Prostate gland (tissue), 2 donors: ENCODE measurements around the gene VPS37C. TPM values are rescaled to one million over a fixed set of nuclear protein-coding genes. Genes with fewer than 3 reads are reported as not detected.

ENCODE experiments used
- DNase-seq: peaks from one replicate; pipeline ENCODE4 v3.0.0-alpha.2; 2019; ENCODE audit warnings: low spot score
- H3K27ac ChIP-seq, 2 donors: fragments of 200-600 bp; sonication (generic); 2 replicates each; pipeline ENCODE4 v1.5.1; 2017 to 2019
- H3K27me3 ChIP-seq: fragments of 200-600 bp; sonication (generic); replicated peaks from 2 replicates; pipeline ENCODE4 v1.5.1; 2019; ENCODE audit not compliant: insufficient read depth
- H3K36me3 ChIP-seq, 2 donors: fragments of 200-600 bp; sonication (generic); 1 replicate in 1 of 2; 2 replicates in 1 of 2; pipeline versions ENCODE4 v1.5.1 to v1.8.1; 2017 to 2019
- H3K4me1 ChIP-seq: fragments of 200-600 bp; sonication (generic); replicated peaks from 2 replicates; pipeline ENCODE4 v1.5.1; 2019
- H3K4me3 ChIP-seq, 2 donors: fragments of 200-600 bp; sonication (generic); 2 replicates each; pipeline ENCODE4 v1.5.1; 2017 to 2019
- H3K9me3 ChIP-seq: fragments of 200-600 bp; sonication (generic); 2 replicates; pipeline ENCODE4 v1.5.1; 2017
- CTCF ChIP-seq, 4 experiments: fragments of 200-600 bp in 2 of 4; fragments of 450-650 bp in 2 of 4; sonication (generic) in 2 of 4; IDR thresholded peaks; 1 replicate in 3 of 4; 2 replicates in 1 of 4; pipeline ENCODE4 v1.5.1; 2016 to 2019; ENCODE audit warnings: antibody characterized with exemption in 4 of 4, mild to moderate bottlenecking in 2 of 4, moderate library complexity in 2 of 4
- POLR2A ChIP-seq: fragments of 450-650 bp; IDR thresholded peaks from one replicate; pipeline ENCODE4 v1.6.1; 2016; ENCODE audit warnings: antibody characterized with exemption, mild to moderate bottlenecking
- POLR2AphosphoS5 ChIP-seq: sonication (generic); formaldehyde crosslinking; IDR thresholded peaks from one replicate; pipeline ENCODE4 v1.6.1; 2017; ENCODE audit warnings: antibody characterized with exemption
- WGBS: methylation state at CpG from one replicate; pipeline ENCODE4 v1.1.5; 2018; 5-methylcytosine and 5-hydroxymethylcytosine counted together
- intact Hi-C: fragments of 100-400 bp; cut with DNase I; formaldehyde crosslinking; loops from one replicate; pipeline ENCODE4 v1.14.2; 2022
- total RNA-seq, 2 donors: library from RNA; depleted of rRNA; stranded (reverse); fragments of >200 nt; gene quantifications; one replicate each; pipeline ENCODE4 v1.1.0, GENCODE V29; 2016

VPS37C gene
- total RNA-seq, 2 donors from 2014 or later, result 32.2 to 38.8 TPM

- intact Hi-C loops, result no loop called here
- H3K9me3 ChIP-seq, result no peaks in the 10 kb centered on the region
- no peaks in the 10 kb centered on the region for H3K27me3 ChIP-seq
- no peak overlapping the region for H3K27ac ChIP-seq
- no peak for DNase-seq
- no peak for TF ChIP-seq POLR2AphosphoS5
- TF ChIP-seq CTCF (IDR thresholded peaks at IDR 0.05), result no peak
- no peak for TF ChIP-seq POLR2A
- WGBS, result 30% methylated on average over 12 of the region's 12 CpGs
- H3K4me1 ChIP-seq, result no peaks in the 10 kb centered on the region
- no peak overlapping the region for H3K4me3 ChIP-seq
- H3K36me3 ChIP-seq, result no peaks in the 10 kb centered on the region
Observed at GRCh38 chr11:61193596-61193995, 32.4 kb upstream of the VPS37C start.

DNA sequence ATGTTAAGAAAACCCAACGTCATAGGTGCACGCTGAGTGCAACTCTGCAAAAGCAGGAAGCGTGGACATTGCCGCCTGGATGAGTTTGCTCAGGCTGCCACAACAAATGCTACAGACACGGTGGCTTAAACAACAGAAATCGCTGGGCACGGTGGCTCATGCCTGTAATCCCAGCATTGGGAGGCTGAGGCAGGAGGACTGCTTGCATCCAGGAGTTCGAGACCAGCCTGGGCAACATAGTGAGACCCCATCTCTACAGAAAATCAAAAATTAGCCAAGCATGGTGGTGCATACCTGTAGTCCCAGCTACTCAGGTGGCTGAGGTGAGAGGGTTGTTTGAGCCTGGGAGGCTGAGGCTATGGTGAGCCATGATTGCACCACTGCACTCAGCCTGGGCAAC, 28.7 kb upstream of the VPS37C start:
- Histone ChIP-seq H3K27me3 (no peaks in the 10 kb centered on the region), H3K4me3 (no peak overlapping the region), H3K9me3 (no peaks in the 10 kb centered on the region), H3K4me1 (no peaks in the 10 kb centered on the region), H3K27ac (no peak overlapping the region), H3K36me3 (no peaks in the 10 kb centered on the region)
- DNase-seq, result no peak
- TF ChIP-seq POLR2AphosphoS5 (no peak), CTCF (IDR thresholded peaks at IDR 0.05) (no peak), POLR2A (no peak)
- 80% methylated on average over 8 of the region's 8 CpGs for WGBS
- intact Hi-C loops, result loop anchor here (5.0 kb wide), 1 partner anchor 63 kb away; no protein-coding TSS in a partner anchor

DNA sequence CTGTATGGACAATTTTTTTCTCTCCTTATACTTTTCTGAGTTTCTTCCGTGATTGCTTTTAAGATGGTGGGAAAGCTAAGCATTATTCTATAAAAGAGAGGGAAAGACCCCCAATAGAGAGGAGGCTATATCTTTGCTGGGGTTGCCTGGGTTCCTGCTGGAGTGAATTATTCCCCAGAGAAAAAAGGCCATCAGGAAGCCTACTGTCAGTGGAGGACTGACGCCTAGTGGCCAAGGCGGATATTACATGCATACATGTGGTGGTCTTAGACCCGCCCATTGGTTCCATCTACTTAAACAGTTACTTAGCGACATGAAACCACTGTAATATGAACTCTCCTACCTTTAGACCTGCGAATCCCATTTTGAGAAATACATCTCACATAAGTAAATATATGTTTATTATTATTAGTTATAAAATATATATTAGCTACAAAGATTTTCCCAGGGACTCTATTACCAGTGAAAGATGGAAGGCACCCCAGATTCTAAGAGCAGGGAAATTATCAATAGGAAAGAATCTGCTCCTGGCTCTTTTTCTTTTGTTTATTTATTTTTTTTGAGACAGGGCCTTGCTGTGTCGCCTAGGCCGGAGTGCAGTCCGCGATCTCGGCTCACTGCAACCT, 26.4 kb upstream of the VPS37C start:
- intact Hi-C loops, result loop anchor here (5.0 kb wide), 1 partner anchor 60 kb away; no protein-coding TSS in a partner anchor
- 43% methylated on average over 11 of the region's 11 CpGs for WGBS
- no peaks in the 10 kb centered on the region for H3K36me3 ChIP-seq
- no peak overlapping the region for H3K27ac ChIP-seq
- peak; percentile 69 for DNase-seq
- no peaks in the 10 kb centered on the region for H3K27me3 ChIP-seq
- TF ChIP-seq POLR2AphosphoS5 (peak; percentile 46), CTCF (IDR thresholded peaks at IDR 0.05) (peak; percentile 72 to 93 (median 88)), POLR2A (no peak)
- H3K9me3 ChIP-seq, result no peaks in the 10 kb centered on the region
- no peak overlapping the region for H3K4me3 ChIP-seq
- no peaks in the 10 kb centered on the region for H3K4me1 ChIP-seq

- no peak for TF ChIP-seq POLR2A
- H3K9me3 ChIP-seq, result no peaks in the 10 kb centered on the region
- H3K27ac ChIP-seq, result no peak overlapping the region
- H3K27me3 ChIP-seq, result no peaks in the 10 kb centered on the region
- no peak for DNase-seq
- H3K4me1 ChIP-seq, result no peaks in the 10 kb centered on the region
- 87% methylated on average over 8 of the region's 8 CpGs for WGBS
- no peaks in the 10 kb centered on the region for H3K36me3 ChIP-seq
- intact Hi-C loops, result loop anchor here (5.0 kb wide), 1 partner anchor 59 kb away; no protein-coding TSS in a partner anchor
- no peak overlapping the region for H3K4me3 ChIP-seq
Observed at GRCh38 chr11:61186504-61186903, 25.3 kb upstream of the VPS37C start.

DNA sequence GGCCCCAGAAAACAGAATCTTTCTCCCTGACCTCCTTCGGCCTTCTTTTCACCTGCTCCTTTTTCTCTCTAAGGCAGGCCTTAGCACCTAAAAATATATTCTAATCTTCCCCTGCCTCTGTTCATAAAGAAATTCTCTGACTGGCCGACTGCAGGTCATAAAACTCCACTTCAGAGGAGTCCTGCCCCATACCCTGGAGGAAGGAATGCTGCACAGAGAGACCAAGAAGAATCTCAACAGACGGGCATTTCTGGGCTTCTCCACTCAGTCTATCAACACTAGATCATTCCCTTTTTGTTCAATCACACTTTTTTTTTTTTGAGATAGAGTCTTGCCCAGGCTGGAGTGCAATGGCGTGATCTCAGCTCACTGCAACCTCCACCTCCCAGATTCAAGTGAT, 22.4 kb upstream of the VPS37C start:
- Histone ChIP-seq H3K4me3 (no peak overlapping the region), H3K36me3 (no peaks in the 10 kb centered on the region), H3K27ac (no peak overlapping the region), H3K9me3 (no peaks in the 10 kb centered on the region), H3K27me3 (no peaks in the 10 kb centered on the region), H3K4me1 (no peaks in the 10 kb centered on the region)
- TF ChIP-seq CTCF (IDR thresholded peaks at IDR 0.05), result no peak
- DNase-seq, result no peak
- intact Hi-C loops, result no loop called here
- WGBS, result 66% methylated on average over 4 of the region's 4 CpGs
